ENCODE data around the gene RIPOR3. TPM values are rescaled to one million over a fixed set of nuclear protein-coding genes. Genes with fewer than 3 reads are reported as not detected.

Gene RIPOR3
- total and polyA plus RNA-seq, 9 of the 15 experiments (the other 6 are each of a cell fraction or from before 2014, with no cell fraction given) = 3.3 to 62.7 (median 21.4) TPM

GRCh38 chr20:50690650-50691572 is at the start of gene RIPOR3 (continued):
- TF ChIP-seq TSHZ1 (CRISPR knock-in tag; IDR thresholded peaks at IDR 0.05) = no peak
- no peak for TF ChIP-seq ZNF551 (CRISPR knock-in tag; IDR thresholded peaks at IDR 0.05)
- peak; percentile 96 for TF ChIP-seq NFIC (IDR thresholded peaks at IDR 0.05)
- peak; percentile 96 for TF ChIP-seq ZNF589 (CRISPR knock-in tag; IDR thresholded peaks at IDR 0.05; ENCODE audit: low read depth)
- TF ChIP-seq ZBTB7A (IDR thresholded peaks at IDR 0.05; ENCODE audit: borderline replicate concordance, control insufficient read depth, low read depth, low read length) = peak; percentile 95
- peak; percentile 96 for TF ChIP-seq EP300 (IDR thresholded peaks at IDR 0.05; ENCODE audit: low read length)
- peak; percentile 87 for TF ChIP-seq POLR2G (IDR thresholded peaks at IDR 0.05; ENCODE audit: low read depth, low read length)
- TF ChIP-seq KLF6 (CRISPR knock-in tag; IDR thresholded peaks at IDR 0.05; ENCODE audit: borderline replicate concordance) = peak; percentile 74; the same call in 1 of the 2 replicates
- TF ChIP-seq MCM5 (IDR thresholded peaks at IDR 0.05; ENCODE audit: low read depth) = no peak
- peak; percentile 98 for TF ChIP-seq TAL1 (IDR thresholded peaks at IDR 0.05)
- TF ChIP-seq ZNF184 (CRISPR knock-in tag; IDR thresholded peaks at IDR 0.05) = no peak
- peak; percentile 77 for TF ChIP-seq CREB1 (IDR thresholded peaks at IDR 0.05)
- TF ChIP-seq CREB1 (CRISPR knock-in tag; IDR thresholded peaks at IDR 0.05) = no peak; the same call in 1 of the 2 replicates
- TF ChIP-seq FOXK1 (CRISPR knock-in tag; IDR thresholded peaks at IDR 0.05; ENCODE audit: borderline replicate concordance) = no peak
- peak in 1 of 2 experiments; percentile 21 for TF ChIP-seq AFF1 (IDR thresholded peaks at IDR 0.05; ENCODE audit: low read depth in 1 of 2, partially characterized antibody in 2 of 2)
- peak; percentile 72 for TF ChIP-seq ELF1 (tag; IDR thresholded peaks at IDR 0.05)
- peak; percentile 65 for TF ChIP-seq DACH1 (IDR thresholded peaks at IDR 0.05; ENCODE audit: partially characterized antibody)
- TF ChIP-seq THAP7 (CRISPR knock-in tag; IDR thresholded peaks at IDR 0.05) = no peak
- peak; percentile 22; the same call in 1 of the 2 replicates for TF ChIP-seq JUND (IDR thresholded peaks at IDR 0.05; ENCODE audit: borderline replicate concordance, low read depth, low read length)
- no peak; the same call in 2 of the 3 replicates for TF ChIP-seq JUND (tag; IDR thresholded peaks at IDR 0.05; ENCODE audit: borderline replicate concordance, low read depth, low read length)

Measured in K562 (cell line).